Stomach (tissue), 4 donors: ENCODE measurements around the gene TAGLN2.

Experiments used
- EP300 ChIP-seq: sonication (generic); formaldehyde crosslinking; IDR thresholded peaks from one replicate; pipeline ENCODE4 v1.6.1; 2017; ENCODE audit warnings: antibody characterized with exemption
- POLR2A ChIP-seq, 4 donors: fragments of 450-650 bp; IDR thresholded peaks; one replicate each; pipeline ENCODE4 v1.6.1; 2016; ENCODE audit warnings: antibody characterized with exemption in 4 of 4, control low read depth in 2 of 4, mild to moderate bottlenecking in 1 of 4, moderate library complexity in 1 of 4
- POLR2AphosphoS5 ChIP-seq, 3 donors: sonication (generic); formaldehyde crosslinking; IDR thresholded peaks; one replicate each; pipeline ENCODE4 v1.6.1; 2016; ENCODE audit warnings: antibody characterized with exemption in 3 of 3
- TF ChIP-seq, protein P1 (sequence below), 7 experiments: fragments of 450-650 bp in 4 of 7; fragments of 200-600 bp in 3 of 7; sonication (generic) in 3 of 7; IDR thresholded peaks; one replicate each; pipeline ENCODE4 v1.5.1; 2016 to 2019; ENCODE audit warnings: antibody characterized with exemption in 7 of 7, control low read depth in 2 of 7, mild to moderate bottlenecking in 1 of 7

DNA sequence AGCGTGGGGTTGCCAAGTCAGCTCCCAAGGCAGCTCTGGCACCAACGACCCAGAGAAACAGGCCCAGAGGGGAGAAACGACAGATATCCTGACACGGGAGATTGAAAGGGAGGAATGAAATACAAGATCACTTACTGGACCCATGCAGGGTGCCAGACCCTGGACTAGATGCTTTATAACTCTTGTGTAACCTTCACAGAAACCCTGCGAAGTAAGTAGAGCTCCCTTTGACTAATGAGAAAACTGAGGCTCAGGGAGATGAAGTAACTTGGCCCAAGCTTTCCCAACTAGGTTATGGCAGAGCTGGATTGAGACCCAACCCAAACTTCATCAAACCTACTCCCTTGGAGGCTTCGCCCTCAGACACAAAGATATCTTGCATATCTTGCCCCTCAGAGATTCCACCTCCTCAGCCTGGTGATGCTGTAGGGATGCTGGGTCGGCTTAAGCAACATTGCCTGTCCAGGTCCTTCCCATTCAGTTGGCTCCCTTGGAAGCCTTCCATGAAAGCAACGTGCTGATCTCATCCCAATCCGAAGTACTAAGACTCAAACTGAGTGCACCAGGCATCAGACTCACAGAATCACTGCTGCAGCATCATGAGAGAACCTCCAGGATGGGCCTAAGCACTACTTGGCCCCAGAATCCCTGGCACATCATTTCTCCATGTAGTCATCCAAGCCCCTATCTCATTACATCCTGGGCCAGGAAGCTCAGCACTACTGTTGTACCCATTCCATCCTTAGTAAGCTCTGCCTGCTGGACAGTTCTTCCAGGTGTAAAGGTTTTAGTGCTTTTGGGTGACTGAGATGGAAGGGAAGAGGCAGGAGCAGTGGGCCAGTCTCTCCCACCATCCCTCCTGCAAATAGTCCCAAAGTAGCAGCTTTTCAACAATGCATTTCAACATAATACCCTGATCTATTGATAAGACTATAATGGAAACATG is 21.2 kb upstream of the TAGLN2 start:
- TF ChIP-seq, protein P1, sequence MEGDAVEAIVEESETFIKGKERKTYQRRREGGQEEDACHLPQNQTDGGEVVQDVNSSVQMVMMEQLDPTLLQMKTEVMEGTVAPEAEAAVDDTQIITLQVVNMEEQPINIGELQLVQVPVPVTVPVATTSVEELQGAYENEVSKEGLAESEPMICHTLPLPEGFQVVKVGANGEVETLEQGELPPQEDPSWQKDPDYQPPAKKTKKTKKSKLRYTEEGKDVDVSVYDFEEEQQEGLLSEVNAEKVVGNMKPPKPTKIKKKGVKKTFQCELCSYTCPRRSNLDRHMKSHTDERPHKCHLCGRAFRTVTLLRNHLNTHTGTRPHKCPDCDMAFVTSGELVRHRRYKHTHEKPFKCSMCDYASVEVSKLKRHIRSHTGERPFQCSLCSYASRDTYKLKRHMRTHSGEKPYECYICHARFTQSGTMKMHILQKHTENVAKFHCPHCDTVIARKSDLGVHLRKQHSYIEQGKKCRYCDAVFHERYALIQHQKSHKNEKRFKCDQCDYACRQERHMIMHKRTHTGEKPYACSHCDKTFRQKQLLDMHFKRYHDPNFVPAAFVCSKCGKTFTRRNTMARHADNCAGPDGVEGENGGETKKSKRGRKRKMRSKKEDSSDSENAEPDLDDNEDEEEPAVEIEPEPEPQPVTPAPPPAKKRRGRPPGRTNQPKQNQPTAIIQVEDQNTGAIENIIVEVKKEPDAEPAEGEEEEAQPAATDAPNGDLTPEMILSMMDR (IDR thresholded peaks at IDR 0.05), result no peak
- TF ChIP-seq POLR2A (IDR thresholded peaks at IDR 0.05), result no peak
- TF ChIP-seq EP300, result no peak
- no peak for TF ChIP-seq POLR2AphosphoS5 (IDR thresholded peaks at IDR 0.05)
